ENCODE measurements around the gene PRKG1.

DNA sequence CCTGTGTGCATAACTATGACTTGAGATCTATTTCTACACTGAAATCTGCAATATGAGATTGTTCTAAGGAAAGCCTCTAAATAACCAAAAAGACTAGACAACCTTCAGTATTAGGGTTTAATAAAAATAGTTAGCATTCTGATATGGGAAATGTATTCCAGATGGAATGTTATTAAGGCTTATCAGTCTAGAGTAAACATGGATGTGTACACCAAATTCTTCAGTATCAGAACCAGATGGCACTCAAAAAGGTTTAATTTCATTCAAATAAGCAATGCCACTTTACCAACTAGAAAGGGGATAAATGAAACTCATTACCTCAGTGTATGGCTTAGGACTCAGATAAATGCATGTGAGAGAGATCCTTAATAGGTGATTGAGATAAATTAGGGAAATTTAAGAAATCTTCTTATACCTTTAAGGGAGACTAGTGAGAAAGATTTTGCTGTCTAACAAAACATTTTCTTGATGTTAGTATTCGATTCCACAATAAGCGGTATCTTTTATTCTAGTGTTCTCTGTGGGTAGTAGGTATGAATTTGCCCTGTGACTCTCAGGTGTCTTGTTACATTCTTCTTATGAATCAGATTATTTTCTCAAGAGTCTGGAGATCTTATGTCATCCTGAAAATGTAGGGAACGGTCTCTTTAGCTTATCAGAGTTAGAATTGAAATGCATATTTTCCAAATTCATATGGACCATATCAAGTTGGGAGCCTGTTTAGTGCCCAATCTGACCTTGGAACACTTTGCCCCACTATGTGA, 159.2 kb downstream of the PRKG1 start:
- TF ChIP-seq, protein P1, sequence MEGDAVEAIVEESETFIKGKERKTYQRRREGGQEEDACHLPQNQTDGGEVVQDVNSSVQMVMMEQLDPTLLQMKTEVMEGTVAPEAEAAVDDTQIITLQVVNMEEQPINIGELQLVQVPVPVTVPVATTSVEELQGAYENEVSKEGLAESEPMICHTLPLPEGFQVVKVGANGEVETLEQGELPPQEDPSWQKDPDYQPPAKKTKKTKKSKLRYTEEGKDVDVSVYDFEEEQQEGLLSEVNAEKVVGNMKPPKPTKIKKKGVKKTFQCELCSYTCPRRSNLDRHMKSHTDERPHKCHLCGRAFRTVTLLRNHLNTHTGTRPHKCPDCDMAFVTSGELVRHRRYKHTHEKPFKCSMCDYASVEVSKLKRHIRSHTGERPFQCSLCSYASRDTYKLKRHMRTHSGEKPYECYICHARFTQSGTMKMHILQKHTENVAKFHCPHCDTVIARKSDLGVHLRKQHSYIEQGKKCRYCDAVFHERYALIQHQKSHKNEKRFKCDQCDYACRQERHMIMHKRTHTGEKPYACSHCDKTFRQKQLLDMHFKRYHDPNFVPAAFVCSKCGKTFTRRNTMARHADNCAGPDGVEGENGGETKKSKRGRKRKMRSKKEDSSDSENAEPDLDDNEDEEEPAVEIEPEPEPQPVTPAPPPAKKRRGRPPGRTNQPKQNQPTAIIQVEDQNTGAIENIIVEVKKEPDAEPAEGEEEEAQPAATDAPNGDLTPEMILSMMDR (optimal IDR thresholded peaks at IDR 0.05 in 1 of 3, IDR thresholded peaks at IDR 0.05 in 1 of 3, conservative IDR thresholded peaks at IDR 0.05 in 1 of 3; ENCODE audit: extremely low read depth in 1 of 3, insufficient read depth in 2 of 3, low read length in 3 of 3) = no peak
- TF ChIP-seq EZH2 (IDR thresholded peaks at IDR 0.05; ENCODE audit: low read length) = no peak

Measured in keratinocyte (primary cell).